Activated CD4-positive, CD25-positive, alpha-beta regulatory T cell treated with anti-CD3 and anti-CD28 coated beads, Interleukin-2, amount 50 U/mL, for 16 hours (primary cell): ENCODE results near the gene RPS6KA2.

ENCODE experiments used
- DNase-seq: peaks from one replicate; pipeline ENCODE4 v3.0.0-alpha.2; 2020; ENCODE audit warnings: low read depth, low spot score

The RPS6KA2 gene

DNA sequence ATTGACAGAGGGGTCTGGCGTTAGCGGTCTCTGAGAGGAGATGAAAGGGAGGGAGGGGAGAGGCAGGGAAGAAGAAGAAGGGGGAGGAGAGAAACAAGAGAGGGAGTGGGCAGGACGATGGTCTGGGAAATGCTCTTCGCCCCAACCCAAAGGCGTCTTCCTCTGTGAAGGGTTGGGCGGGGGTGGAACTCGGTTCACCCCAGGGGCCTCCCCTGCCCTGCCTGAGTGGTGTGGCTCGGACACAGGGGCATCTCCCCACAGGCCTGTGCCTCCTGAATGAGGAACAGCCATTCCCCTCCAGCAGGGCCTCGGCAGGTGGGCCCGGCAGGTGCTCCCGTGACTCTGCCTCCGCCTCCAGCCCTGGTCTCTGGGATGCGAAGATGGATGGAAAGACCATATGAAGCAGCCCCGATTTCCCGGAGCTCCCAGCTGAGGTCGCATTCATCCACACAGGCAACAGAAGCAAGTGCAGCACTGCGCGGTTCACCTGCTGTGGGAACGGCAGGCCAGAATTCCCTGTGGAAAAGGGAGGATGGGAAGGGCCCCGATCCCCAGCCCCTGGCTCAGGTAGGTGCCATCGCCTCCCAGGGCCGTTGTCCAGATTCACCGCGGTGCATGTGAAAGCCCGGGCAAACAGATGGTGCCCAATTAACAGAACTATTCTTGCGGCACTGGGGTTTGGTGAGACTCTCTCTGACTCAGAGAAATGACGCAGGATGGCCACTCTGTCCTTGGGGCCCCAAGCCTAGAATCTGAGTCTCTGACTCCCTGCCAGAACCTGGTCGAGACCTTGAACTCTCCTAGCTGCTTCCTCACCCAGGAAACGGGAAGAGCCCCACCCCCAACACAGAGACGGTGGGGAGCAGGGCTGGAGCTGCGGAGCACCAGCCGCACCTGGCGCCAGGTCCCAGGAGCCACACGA, 29.4 kb upstream of the RPS6KA2 start:
- no peak for DNase-seq

DNA sequence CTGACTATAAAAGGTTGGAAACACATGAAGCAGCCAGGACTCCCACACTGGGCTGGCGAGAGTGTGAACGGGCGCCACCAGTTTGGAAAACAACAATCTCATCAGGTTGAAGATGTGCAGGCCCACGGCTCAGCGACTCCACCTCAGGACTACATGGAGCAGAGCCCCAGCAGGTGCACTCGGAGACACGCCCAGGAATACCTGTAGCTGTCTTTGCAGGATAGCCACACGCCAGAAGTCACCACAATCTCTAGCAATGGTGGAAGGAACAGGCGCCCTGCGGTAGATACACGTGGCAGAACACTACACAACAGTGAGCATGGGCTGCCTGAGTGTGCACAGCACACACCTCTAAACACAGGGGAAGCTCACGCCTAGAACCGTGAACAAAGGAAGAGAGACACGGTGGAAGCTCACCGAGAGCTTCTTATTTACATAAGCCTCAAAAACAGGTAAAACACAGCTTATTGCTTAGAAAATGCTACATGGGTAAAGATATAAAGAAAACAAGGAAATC, 28.7 kb upstream of the RPS6KA2 start:
- no peak for DNase-seq

DNA sequence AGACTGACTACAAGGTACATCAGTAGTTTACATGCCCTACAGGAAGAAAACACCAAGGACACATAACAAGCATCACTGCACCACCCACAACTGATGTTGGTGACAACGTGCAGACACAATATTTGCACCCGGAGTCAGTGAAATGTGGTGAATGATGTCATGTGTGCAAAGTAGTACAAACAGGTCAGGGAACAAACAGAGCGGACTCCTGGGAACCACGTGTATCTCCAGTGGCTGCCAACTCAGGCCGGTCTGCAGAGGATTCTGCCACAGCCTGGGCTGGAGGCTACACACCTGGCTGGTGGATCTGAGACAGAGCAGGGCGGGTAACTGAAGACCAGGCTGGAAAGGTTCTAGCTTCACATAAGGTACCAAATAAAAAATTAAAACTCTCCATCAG, 28.2 kb upstream of the RPS6KA2 start:
- DNase-seq: no peak

DNA sequence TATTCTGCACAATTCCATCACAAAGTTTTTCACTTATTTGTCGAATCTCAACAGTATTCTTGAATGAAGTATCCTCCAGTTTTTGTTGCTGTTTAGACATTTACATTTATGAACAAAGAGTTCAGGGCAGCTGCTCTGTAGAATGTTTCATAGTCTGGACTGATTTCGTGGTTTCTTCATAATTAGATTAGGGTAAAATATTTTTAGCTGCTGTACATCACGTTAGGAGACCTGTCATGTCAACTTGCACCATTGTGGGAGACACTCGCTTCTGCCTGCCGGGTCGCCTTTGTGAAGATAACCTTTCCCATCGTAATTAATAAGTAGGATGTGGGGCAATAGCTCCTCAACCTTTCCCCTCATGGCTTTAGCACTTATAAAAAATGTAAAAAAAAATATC, 27.5 kb upstream of the RPS6KA2 start:
- DNase-seq: no peak

DNA sequence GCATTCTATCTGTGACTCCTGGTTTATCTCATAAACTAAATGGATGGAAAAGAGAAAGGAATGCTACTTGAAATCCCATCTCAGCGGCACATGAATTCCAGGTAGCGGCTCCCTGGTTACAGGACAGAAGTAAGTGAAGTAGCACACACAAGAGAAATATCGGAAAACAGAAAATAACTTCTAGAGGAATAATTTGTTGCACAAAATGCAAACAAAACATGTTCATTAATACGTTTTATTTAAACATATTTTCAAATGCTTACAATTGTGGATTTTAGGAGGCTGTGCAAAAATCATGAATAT, 26.5 kb upstream of the RPS6KA2 start:
- DNase-seq: no peak

DNA sequence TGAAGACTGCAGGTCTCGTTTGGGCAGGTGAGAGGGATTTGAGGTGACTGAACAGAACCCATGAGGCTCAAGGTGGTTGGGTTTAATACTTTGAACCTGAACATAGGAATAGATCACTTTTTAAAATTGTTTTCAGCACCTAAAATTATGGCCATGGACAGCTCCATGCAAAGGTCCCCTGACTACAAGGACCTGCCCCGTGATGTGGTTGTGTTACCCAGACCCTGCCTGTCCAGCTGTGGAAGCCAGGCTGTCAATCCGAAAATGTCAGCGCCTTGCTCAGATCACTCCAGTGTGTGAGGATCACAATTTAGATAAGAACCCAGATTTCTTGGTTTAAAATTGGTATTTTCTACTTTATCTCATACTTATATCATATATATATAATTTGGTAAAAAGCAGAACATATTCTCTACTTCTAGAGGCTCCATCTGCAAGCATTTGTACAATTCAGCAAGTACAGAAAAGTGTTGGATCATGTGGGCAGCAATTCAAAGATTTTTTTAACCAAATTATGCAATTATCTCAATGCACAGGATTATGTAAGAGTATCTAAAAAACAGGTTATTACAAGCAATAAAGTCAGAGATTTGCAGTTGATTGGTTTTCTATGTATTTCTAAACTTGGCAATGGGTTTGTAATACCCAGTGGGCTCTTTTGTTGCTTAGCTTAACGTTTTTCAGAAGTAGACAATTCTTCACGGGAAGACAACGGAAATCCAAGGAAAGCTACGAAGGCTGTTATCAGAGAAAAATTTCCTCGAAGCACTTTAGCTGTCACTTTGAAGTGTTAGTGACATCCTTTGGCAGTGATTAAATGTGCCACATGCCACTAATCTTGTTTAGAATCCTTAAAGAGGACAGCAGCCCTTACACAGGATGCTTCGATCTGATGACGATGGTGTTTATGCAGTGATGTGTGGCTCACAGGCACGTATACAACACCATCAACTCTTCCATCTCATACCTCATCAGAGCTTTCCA, 24.1 kb upstream of the RPS6KA2 start:
- DNase-seq: no peak

DNA sequence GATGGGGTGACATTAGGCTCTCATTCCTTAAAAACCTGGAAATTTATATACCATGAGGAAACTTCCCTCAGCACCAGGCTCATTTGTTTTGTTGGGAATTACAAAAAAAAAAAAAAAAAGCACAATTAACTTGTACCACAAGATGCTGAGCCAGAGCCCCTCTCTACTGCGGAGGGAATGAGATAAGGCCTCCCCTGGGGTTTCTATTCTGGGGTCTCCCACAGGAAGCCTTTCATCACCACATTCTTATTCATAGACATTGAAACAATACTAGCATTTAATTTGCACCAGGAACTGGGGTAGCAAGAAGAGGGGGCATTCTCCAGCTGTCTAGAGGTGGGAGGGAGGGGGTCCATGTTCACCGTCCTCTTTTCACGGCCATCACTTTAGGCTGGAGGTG, 23.0 kb upstream of the RPS6KA2 start:
- no peak for DNase-seq

DNA sequence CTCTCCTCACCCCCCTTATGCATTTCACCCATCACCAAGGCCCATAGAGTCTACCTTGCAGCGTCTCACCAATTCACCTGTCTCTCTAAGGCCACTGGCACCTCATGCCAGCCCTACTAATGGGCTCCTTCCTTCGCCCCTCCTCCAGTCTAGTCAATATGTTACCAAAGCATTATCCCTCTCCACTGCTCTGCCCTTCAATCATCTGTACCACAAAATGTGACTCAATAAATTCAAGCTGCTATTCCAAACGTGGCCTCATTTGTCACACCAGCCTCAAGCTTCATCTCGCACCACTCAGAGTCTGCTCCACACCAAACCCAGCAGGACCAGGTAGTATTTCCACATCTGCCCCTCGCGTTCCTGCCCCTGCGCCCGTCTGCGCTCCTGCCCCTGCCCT, 21.8 kb upstream of the RPS6KA2 start:
- DNase-seq: no peak

DNA sequence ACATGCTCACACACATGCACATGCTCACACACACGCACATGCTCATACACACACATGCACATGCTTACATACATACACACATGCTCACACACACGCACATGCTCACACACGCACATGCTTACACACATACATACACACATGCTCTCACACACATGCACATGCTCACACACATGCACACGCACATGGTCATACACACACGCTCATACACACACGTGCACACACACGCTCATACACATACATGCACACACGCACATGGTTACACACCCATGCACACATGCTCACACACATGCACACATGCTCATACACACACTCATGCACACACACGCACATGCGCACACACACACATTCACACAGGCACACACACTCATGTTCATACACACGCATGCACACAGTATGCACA, 20.8 kb upstream of the RPS6KA2 start:
- DNase-seq: no peak

DNA sequence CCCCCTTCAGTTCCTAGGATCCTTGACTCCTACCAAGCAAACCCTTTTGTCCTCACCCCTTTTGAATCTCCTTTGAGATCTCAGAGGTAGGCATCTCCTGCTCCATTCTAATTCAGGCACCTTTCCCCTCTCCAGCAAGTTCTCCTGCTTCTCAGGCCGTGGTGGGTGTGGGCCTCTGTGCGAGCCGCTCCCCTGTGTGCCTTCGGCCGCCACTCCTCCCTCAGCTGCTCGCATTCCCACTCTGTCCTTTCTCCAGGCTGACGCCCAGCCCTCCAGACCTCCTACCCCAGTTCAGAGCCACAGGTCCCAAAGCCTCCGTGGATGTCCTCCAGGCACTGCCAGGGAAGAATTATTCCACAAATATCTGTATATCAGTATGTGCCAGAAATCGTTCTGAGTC, 19.7 kb upstream of the RPS6KA2 start:
- no peak for DNase-seq

DNA sequence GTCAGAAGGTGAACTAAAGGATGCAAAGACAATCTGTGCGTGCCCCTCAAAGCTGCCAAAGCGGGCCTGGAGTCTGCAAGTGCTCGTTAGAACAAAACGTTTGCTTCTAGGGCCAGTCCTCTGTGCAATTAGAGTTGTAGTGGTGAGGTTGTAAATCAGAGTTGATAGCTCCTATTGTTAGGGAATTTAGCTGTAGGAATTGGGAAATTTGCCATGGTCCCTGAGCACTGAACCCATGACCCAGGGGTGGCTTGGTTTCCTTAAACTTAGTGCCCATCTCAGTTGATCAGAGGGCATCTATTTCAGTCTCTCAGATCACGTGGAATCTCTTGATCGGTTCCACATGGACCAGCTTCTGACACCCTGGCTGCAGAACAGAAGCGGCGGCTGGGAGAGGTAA, 18.8 kb upstream of the RPS6KA2 start:
- no peak for DNase-seq

DNA sequence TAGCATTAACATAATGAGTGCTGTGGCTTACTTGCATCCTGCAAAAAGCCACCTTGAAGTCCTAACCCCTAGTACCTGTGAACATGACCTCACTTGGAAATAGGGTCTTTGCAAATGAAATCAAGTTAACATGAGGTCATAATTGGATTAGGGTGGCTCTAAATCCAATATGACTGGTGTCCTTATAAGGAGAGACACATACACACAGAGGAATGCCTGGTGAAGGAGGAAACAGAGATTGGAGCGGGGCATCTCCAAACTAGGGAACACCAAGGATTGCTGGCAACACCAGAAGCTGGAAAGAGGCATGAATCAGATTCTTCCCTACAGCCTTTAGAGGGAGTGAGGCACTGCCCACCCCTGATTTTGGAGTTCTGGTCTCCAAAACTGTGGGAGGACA, 17.6 kb upstream of the RPS6KA2 start:
- DNase-seq: no peak

DNA sequence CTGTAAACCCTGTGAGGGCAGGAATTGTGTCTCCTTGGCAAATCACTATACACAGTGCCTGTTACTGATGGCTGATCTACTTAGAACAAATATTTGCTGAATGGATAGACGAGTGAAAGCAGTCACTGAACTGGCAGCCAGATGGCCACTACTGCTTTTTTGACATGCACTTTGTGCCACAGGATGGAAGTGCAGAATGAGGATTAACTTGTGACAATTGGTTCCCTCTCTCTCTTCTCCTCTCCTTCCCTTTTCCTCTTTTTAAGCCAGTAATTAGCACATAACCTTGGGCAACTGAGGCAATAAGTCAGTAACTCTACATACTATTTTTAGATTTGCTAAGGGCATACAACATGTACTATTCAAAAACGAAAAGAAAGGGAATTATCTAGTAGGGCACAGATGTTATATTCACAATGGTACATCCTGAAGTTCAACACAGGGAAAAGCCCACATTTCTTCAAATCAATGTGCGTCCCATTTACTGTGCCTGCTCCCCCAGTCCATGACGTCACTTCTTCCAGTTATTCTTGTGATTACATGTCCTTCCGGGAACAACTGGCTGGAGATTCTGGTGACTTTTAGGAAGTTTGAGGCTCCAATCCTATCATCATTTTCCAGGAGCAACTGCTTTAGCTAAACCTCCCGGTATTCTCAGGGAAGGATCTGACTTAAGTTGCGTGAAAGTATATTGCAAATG, 17.0 kb upstream of the RPS6KA2 start:
- no peak for DNase-seq

DNA sequence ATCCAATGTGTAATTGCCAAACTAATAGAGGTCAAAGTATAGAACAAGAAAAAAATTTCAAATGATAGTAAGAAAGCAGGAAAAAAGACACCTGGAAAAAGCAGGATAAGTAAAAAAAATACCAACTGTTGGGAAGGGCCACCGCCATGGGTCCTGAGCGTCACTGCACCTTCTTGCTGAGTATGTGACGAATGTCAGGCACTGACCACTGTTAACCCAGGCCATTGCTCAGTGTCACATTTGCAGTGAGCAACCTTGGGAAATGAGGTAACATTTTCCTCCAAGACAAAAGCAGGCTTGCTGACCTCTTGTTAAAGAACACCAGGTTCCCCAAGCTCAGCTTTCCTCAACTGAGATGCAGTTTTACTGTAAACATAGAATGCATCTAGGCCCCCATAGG, 15.6 kb upstream of the RPS6KA2 start:
- DNase-seq: no peak

DNA sequence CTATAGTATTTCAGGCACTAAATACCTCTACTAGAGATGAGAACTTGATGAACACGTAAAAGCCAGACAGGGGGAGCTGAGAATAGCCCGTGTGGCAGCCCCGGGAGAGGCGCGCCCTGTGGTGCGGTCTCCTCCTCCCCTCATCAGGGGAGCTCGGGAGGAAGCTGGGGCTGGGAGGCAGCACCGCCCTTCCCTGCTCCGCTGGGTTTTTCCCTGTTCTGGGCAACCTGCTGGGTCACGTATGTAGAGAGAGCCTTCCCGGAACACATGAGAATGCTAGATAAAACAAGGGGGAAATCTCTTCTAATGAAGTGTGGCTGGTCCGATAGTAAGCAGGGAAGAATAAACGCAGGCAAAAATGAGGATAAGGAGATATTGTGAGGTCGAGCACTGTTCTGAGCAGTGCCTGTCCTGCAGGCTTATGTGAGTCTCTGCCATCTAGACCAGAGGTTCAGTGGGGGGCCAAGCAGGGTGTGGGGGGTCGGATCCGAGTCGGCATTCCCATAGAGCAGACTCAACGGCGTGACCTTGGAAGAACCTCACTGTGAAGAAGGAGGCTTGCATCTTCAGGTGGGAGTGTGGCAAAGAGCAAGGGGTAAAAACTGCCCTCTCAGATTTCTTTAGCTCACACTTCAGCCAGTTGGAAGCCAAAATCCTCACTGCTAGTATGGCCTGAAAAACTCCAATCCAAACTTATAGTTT, 13.4 kb upstream of the RPS6KA2 start:
- DNase-seq: no peak

DNA sequence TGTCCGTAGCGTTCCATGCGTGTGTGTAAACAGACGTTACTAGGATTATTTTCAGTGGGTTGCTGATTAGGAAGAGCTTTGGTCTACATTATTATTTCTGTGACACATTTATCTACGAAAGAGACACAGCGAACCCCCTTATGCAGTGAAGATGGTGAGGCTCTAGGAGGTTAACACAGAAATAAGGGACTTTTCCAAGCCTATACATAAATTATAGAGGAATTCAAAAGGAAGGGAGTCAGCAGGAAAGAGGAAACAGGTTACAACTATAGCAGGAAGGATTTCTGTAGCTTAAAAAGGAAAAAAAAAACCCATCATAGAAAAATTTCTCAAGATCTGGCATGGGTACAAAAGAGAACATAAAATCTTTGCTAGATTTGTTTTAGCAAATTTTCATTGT, 12.9 kb upstream of the RPS6KA2 start:
- no peak for DNase-seq

DNA sequence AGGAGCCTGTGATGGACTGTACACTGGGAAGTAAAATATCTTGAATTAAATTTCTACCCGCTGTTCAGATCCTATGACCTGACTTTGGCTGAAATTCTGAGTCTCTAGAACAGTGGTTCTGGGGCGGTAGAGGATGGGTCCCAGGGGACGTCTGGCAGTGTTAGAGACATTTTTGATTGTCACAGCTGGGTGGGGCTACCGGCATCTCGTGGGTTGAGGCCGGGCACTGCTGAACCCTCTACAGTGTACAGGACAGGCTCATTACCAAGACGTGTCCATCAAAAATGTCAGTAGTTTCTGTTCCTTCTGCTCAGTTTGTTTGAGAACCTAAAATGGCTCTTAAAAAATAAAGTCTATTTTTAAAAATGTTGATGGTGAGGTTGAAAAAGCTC, 11.5 kb upstream of the RPS6KA2 start:
- no peak for DNase-seq

DNA sequence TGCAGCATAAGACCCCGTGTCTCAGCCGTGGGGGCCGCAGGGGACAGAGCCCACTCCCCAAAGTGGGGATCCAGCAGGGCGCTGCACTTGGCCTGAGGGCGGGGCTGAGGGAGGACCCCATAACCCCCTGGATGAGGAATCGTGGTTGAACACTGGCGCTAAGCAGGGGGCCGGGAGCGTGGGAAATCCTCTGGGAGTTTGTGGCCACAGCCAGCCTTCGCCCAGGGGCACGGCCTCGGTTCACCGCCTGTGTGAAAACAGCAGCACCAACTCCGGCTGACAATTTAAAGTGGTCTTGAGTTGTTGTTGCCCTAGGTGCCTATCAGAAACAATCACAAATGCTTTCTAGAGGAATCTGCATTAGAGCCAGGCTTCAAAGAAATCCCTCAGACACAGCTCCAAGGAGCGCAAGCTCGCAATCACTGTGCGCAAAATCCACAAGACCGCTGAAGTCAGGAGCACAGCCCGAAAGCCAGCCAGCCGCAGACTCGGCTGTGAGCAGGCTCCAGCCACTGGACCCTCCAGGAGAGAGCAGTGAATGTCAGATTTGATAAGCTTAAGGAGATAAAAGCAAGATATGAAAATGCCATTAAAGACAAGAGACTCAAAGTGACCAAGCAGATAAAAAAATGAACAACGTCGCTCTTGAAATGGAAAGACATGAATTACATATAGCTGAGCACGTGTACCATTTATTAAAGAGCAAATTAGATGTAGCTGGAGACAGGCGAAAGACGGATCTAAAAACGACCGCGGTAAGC, 10.9 kb upstream of the RPS6KA2 start:
- no peak for DNase-seq

DNA sequence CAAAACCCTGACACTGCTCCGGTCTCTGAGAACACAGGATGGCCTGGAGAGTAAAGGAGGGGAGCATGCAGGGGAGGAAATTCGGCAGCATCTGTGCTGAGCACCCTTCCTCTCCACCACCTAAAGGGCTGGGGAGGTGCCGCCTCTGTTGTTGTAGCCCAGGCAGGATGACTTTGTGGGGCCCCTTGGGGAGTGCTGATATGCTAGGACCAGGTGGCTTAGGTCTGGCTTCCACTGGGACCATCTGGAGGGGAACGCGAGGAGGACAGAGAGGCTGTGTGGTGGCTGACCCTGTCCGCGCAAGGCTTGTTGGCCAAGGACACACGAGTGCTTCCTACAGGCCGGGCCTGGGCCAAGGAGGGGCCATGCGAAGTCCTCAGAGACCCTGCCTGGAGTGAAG, 9.9 kb upstream of the RPS6KA2 start:
- no peak for DNase-seq

DNA sequence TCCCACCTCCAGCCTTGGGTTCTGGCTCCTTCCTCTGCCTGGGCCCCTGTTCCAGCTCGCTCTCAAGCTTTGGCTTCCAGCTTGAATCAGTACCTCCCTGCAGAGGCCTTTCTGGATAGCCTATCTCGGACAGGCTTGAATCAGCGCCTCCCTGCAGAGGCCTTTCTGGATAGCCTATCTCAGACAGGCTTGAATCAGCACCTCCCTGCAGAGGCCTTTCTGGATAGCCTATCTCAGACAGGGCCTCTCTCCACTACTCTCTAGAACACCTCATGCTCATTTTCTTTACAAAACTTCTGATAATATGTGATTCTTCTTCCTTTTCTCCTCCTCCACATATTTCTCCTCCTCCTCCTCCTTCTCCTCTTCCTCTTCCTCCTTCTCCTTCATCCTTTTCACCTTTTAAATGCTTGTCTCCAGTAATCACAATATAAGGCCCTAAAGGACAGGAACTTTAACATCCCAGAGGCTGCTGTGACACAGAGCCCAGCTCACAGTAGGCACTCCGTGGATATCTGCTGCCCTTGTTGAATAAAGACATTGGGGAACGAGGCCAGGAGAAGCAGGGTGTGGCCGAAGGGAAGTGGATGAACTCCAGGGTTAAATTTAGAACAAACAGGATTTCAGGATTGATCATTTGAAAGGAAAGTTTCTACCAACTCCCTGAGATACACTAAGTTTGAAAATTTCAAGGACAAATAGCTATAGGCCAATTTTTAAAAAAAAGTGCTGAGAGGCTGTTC, 9.3 kb upstream of the RPS6KA2 start:
- no peak for DNase-seq
